ENCODE measurements around the gene GP5.
A peak's percentile ranks its signal among the peaks of the same experiment; 100 is the strongest.

The GP5 gene

GRCh38 chr3:194360568-194360967 lies 38.5 kb downstream of the GP5 start:
- ATAC-seq = no peak

GRCh38 chr3:194357681-194358080 lies 41.4 kb downstream of the GP5 start:
- no peak for TF ChIP-seq SNAI2 (CRISPR knock-in tag; IDR thresholded peaks at IDR 0.05)
- no peak for TF ChIP-seq POU6F1 (CRISPR knock-in tag; IDR thresholded peaks at IDR 0.05; ENCODE audit: borderline replicate concordance, low read depth)
- TF ChIP-seq CSRNP3 (CRISPR knock-in tag; IDR thresholded peaks at IDR 0.05) = no peak
- no peak for TF ChIP-seq GLIS3 (CRISPR knock-in tag; IDR thresholded peaks at IDR 0.05)
- TF ChIP-seq RARB (CRISPR knock-in tag; IDR thresholded peaks at IDR 0.05) = no peak
- no peak for TF ChIP-seq TOX (CRISPR knock-in tag; IDR thresholded peaks at IDR 0.05; ENCODE audit: borderline replicate concordance)
- no peak for TF ChIP-seq ESRRG (CRISPR knock-in tag; IDR thresholded peaks at IDR 0.05)
- TF ChIP-seq ZNF70 (CRISPR knock-in tag; IDR thresholded peaks at IDR 0.05) = no peak
- no peak for TF ChIP-seq PATZ1 (CRISPR knock-in tag; IDR thresholded peaks at IDR 0.05; ENCODE audit: borderline replicate concordance)
- TF ChIP-seq TCF4 (CRISPR knock-in tag; IDR thresholded peaks at IDR 0.05; ENCODE audit: borderline replicate concordance) = no peak
- TF ChIP-seq ZFP3 (CRISPR knock-in tag; IDR thresholded peaks at IDR 0.05) = no peak
- TF ChIP-seq ZNF8 (CRISPR knock-in tag; IDR thresholded peaks at IDR 0.05) = no peak
- peak; percentile 43; the same call in 1 of the 3 replicates for ATAC-seq

More at GRCh38 chr3:194360568-194360967, 38.5 kb downstream of the GP5 start:
- TF ChIP-seq PATZ1 (CRISPR knock-in tag; IDR thresholded peaks at IDR 0.05; ENCODE audit: borderline replicate concordance) (no peak), CSDC2 (CRISPR knock-in tag; IDR thresholded peaks at IDR 0.05) (no peak), PPARA (CRISPR knock-in tag; IDR thresholded peaks at IDR 0.05; ENCODE audit: borderline replicate concordance) (no peak), ZC3H10 (CRISPR knock-in tag; IDR thresholded peaks at IDR 0.05) (no peak), GLIS3 (CRISPR knock-in tag; IDR thresholded peaks at IDR 0.05) (no peak), POU6F1 (CRISPR knock-in tag; IDR thresholded peaks at IDR 0.05; ENCODE audit: borderline replicate concordance, low read depth) (no peak), BACH2 (CRISPR knock-in tag; IDR thresholded peaks at IDR 0.05; ENCODE audit: borderline replicate concordance) (no peak), ARNTL (CRISPR knock-in tag; IDR thresholded peaks at IDR 0.05; ENCODE audit: borderline replicate concordance, low read depth) (no peak), TSHZ2 (CRISPR knock-in tag; IDR thresholded peaks at IDR 0.05) (no peak), OSR1 (CRISPR knock-in tag; IDR thresholded peaks at IDR 0.05) (no peak), ZNF70 (CRISPR knock-in tag; IDR thresholded peaks at IDR 0.05) (no peak), CSRNP3 (CRISPR knock-in tag; IDR thresholded peaks at IDR 0.05) (no peak), ZFP3 (CRISPR knock-in tag; IDR thresholded peaks at IDR 0.05) (no peak), ZNF8 (CRISPR knock-in tag; IDR thresholded peaks at IDR 0.05) (no peak), ESRRG (CRISPR knock-in tag; IDR thresholded peaks at IDR 0.05) (no peak)

Data from SK-N-SH treated with all-trans-retinoic acid at 6 μM for 48 hours (cell line).